Femur (tissue), 1 donor: ENCODE measurements around the gene AEBP2.
"Not testable (repeated sequence)": the region's sequence is repeated elsewhere in the genome, so short reads cannot be mapped to it uniquely, and the experiment has no call there.

ENCODE experiments used
- DNase-seq: peaks from one replicate; pipeline ENCODE4 v3.0.0-alpha.2; 2017

Gene AEBP2

GRCh38 chr12:19458733-19459132 is 19.4 kb downstream of the AEBP2 start:
- no peak for DNase-seq

- DNase-seq: no peak
These were observed 22.7 kb downstream of the AEBP2 start for GRCh38 chr12:19461999-19462398.

- DNase-seq: peak; percentile 36
These were observed 23.1 kb downstream of the AEBP2 start for GRCh38 chr12:19462406-19462805.

GRCh38 chr12:19464192-19464580 is 24.9 kb downstream of the AEBP2 start:
- no peak for DNase-seq

GRCh38 chr12:19465711-19466110 is 26.4 kb downstream of the AEBP2 start:
- DNase-seq: no peak

- DNase-seq: no peak
These were observed 34.9 kb downstream of the AEBP2 start for GRCh38 chr12:19474147-19474546.

- DNase-seq: not testable (repeated sequence)
These were observed 36.7 kb downstream of the AEBP2 start for GRCh38 chr12:19475884-19476505.

GRCh38 chr12:19477071-19477470 is 37.8 kb downstream of the AEBP2 start:
- no peak for DNase-seq

- no peak for DNase-seq
These were observed 41.2 kb downstream of the AEBP2 start for GRCh38 chr12:19480459-19480858.

GRCh38 chr12:19482036-19482435 is 42.7 kb downstream of the AEBP2 start:
- DNase-seq: no peak

GRCh38 chr12:19482551-19483109 is 43.3 kb downstream of the AEBP2 start:
- DNase-seq: no peak

- DNase-seq: no peak
These were observed 44.4 kb downstream of the AEBP2 start for GRCh38 chr12:19483727-19484126.

GRCh38 chr12:19484738-19485137 is 45.4 kb downstream of the AEBP2 start:
- no peak for DNase-seq

- DNase-seq: no peak
These were observed 45.9 kb downstream of the AEBP2 start for GRCh38 chr12:19485240-19485639.

- DNase-seq: no peak
These were observed 49.9 kb downstream of the AEBP2 start for GRCh38 chr12:19489168-19489567.

GRCh38 chr12:19490908-19491307 is 51.6 kb downstream of the AEBP2 start:
- no peak for DNase-seq

- no peak for DNase-seq
These were observed 52.6 kb downstream of the AEBP2 start for GRCh38 chr12:19491863-19492262.

GRCh38 chr12:19496219-19496878 is 57.1 kb downstream of the AEBP2 start:
- no peak for DNase-seq

- no peak for DNase-seq
These were observed 58.8 kb downstream of the AEBP2 start for GRCh38 chr12:19498099-19498498.

- DNase-seq: no peak
These were observed 59.7 kb downstream of the AEBP2 start for GRCh38 chr12:19499030-19499429.

GRCh38 chr12:19506497-19506896 is 67.2 kb downstream of the AEBP2 start:
- no peak for DNase-seq

GRCh38 chr12:19507823-19508222 is 68.5 kb downstream of the AEBP2 start:
- DNase-seq: no peak

- no peak for DNase-seq
These were observed 71.2 kb downstream of the AEBP2 start for GRCh38 chr12:19510461-19510860.

GRCh38 chr12:19515179-19515578 is 75.9 kb downstream of the AEBP2 start:
- DNase-seq: no peak

- DNase-seq: peak; percentile 72
These were observed 78.3 kb downstream of the AEBP2 start for GRCh38 chr12:19517583-19517982.
